Liver (tissue), 3 donors: ENCODE data around the gene UMAD1.

ENCODE experiments used
- EGR1 ChIP-seq, 2 donors: IDR thresholded peaks; 2 replicates each; pipeline ENCODE4 v1.6.1; 2016 to 2018; ENCODE audit warnings: antibody characterized with exemption in 2 of 2, low read depth in 2 of 2
- GABPA ChIP-seq, 2 donors: IDR thresholded peaks in 1 of 2; conservative IDR thresholded peaks in 1 of 2; 2 replicates each; pipeline ENCODE4 v1.6.1; 2016; ENCODE audit warnings: antibody characterized with exemption in 2 of 2, mild to moderate bottlenecking in 1 of 2, moderate library complexity in 1 of 2
- HNF4A ChIP-seq, 2 donors: conservative IDR thresholded peaks; 2 replicates each; pipeline ENCODE4 v1.6.1; 2016; ENCODE audit warnings: antibody characterized with exemption in 2 of 2, mild to moderate bottlenecking in 2 of 2
- HNF4G ChIP-seq: IDR thresholded peaks from 2 replicates; pipeline ENCODE4 v1.6.1; 2016; ENCODE audit warnings: antibody characterized with exemption
- JUND ChIP-seq, 2 donors: IDR thresholded peaks; 2 replicates each; pipeline ENCODE4 v1.6.1; 2016; ENCODE audit warnings: antibody characterized with exemption in 2 of 2
- NR2F2 ChIP-seq: IDR thresholded peaks from 2 replicates; pipeline ENCODE4 v1.6.1; 2016; ENCODE audit warnings: antibody characterized with exemption
- RAD21 ChIP-seq, 2 donors: IDR thresholded peaks; 2 replicates each; pipeline ENCODE4 v1.6.1; 2016; ENCODE audit warnings: antibody characterized with exemption in 2 of 2, mild to moderate bottlenecking in 2 of 2
- TAF1 ChIP-seq: conservative IDR thresholded peaks from 2 replicates; pipeline ENCODE4 v1.6.1; 2016; ENCODE audit warnings: antibody characterized with exemption, mild to moderate bottlenecking
- YY1 ChIP-seq: IDR thresholded peaks from 2 replicates; pipeline ENCODE4 v1.6.1; 2016; ENCODE audit warnings: antibody characterized with exemption, mild to moderate bottlenecking
- TF ChIP-seq, protein P1 (sequence below): fragments of 150-350 bp; IDR thresholded peaks from 2 replicates; pipeline ENCODE4 v1.5.1; 2017; ENCODE audit warnings: improper control_type of control experiment, low read depth, low read length; ENCODE audit not compliant: missing input control
- TF ChIP-seq, protein P2 (sequence below): IDR thresholded peaks from 2 replicates; pipeline ENCODE4 v1.6.1; 2016; ENCODE audit warnings: antibody characterized with exemption
- TF ChIP-seq, protein P3 (sequence below): IDR thresholded peaks from 2 replicates; pipeline ENCODE4 v1.6.1; 2016; ENCODE audit warnings: antibody characterized with exemption, mild to moderate bottlenecking
- TF ChIP-seq, protein P4 (sequence below): IDR thresholded peaks from 2 replicates; pipeline ENCODE4 v1.6.1; 2016; ENCODE audit warnings: antibody characterized with exemption
- donor health status: healthy.
- donor health status: healthy.

DNA sequence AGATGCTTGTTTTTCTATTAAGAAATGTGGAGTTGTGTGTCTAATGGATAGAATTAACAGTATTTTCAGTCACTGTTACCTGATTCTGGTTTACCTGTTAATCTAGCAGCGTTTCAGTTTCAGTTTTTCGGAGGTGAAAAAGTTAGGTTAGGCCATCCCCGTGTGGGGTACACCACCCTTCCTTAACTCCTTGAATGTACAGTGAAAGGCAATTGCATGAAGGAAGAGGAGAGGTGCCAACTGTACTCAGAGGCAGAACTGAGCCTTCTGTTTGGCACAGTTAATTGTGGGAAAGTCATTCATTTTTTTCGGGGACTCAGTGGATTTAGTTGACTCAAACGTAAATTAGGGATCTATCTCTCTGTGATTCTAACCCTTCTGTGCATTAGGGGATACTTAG, 42.3 kb downstream of the UMAD1 start:
- TF ChIP-seq, protein P1, sequence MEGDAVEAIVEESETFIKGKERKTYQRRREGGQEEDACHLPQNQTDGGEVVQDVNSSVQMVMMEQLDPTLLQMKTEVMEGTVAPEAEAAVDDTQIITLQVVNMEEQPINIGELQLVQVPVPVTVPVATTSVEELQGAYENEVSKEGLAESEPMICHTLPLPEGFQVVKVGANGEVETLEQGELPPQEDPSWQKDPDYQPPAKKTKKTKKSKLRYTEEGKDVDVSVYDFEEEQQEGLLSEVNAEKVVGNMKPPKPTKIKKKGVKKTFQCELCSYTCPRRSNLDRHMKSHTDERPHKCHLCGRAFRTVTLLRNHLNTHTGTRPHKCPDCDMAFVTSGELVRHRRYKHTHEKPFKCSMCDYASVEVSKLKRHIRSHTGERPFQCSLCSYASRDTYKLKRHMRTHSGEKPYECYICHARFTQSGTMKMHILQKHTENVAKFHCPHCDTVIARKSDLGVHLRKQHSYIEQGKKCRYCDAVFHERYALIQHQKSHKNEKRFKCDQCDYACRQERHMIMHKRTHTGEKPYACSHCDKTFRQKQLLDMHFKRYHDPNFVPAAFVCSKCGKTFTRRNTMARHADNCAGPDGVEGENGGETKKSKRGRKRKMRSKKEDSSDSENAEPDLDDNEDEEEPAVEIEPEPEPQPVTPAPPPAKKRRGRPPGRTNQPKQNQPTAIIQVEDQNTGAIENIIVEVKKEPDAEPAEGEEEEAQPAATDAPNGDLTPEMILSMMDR: no peak
- TF ChIP-seq HNF4A (conservative IDR thresholded peaks at IDR 0.05): no peak
- TF ChIP-seq, protein P2, sequence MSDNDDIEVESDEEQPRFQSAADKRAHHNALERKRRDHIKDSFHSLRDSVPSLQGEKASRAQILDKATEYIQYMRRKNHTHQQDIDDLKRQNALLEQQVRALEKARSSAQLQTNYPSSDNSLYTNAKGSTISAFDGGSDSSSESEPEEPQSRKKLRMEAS: no peak
- TF ChIP-seq GABPA (IDR thresholded peaks at IDR 0.05 in 1 of 2, conservative IDR thresholded peaks at IDR 0.05 in 1 of 2): no peak
- no peak for TF ChIP-seq HNF4G
- TF ChIP-seq YY1: no peak
- no peak for TF ChIP-seq TAF1
- TF ChIP-seq NR2F2: no peak
- no peak for TF ChIP-seq RAD21 (IDR thresholded peaks at IDR 0.05)
- no peak for TF ChIP-seq EGR1 (IDR thresholded peaks at IDR 0.05; ENCODE audit: low read depth in 2 of 2)
- TF ChIP-seq, protein P3, sequence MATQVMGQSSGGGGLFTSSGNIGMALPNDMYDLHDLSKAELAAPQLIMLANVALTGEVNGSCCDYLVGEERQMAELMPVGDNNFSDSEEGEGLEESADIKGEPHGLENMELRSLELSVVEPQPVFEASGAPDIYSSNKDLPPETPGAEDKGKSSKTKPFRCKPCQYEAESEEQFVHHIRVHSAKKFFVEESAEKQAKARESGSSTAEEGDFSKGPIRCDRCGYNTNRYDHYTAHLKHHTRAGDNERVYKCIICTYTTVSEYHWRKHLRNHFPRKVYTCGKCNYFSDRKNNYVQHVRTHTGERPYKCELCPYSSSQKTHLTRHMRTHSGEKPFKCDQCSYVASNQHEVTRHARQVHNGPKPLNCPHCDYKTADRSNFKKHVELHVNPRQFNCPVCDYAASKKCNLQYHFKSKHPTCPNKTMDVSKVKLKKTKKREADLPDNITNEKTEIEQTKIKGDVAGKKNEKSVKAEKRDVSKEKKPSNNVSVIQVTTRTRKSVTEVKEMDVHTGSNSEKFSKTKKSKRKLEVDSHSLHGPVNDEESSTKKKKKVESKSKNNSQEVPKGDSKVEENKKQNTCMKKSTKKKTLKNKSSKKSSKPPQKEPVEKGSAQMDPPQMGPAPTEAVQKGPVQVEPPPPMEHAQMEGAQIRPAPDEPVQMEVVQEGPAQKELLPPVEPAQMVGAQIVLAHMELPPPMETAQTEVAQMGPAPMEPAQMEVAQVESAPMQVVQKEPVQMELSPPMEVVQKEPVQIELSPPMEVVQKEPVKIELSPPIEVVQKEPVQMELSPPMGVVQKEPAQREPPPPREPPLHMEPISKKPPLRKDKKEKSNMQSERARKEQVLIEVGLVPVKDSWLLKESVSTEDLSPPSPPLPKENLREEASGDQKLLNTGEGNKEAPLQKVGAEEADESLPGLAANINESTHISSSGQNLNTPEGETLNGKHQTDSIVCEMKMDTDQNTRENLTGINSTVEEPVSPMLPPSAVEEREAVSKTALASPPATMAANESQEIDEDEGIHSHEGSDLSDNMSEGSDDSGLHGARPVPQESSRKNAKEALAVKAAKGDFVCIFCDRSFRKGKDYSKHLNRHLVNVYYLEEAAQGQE: no peak
- TF ChIP-seq, protein P4, sequence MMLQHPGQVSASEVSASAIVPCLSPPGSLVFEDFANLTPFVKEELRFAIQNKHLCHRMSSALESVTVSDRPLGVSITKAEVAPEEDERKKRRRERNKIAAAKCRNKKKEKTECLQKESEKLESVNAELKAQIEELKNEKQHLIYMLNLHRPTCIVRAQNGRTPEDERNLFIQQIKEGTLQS: no peak
- no peak for TF ChIP-seq JUND (IDR thresholded peaks at IDR 0.05)
